ENCODE measurements around the gene ANXA2R. TPM values are rescaled to one million over a fixed set of nuclear protein-coding genes. Genes with fewer than 3 reads are reported as not detected.
A peak's percentile ranks its signal among the peaks of the same experiment; 100 is the strongest.
"Not testable (repeated sequence)": the region's sequence is repeated elsewhere in the genome, so short reads cannot be mapped to it uniquely, and the experiment has no call there.

The ANXA2R gene
- total RNA-seq, 2 experiments from 2014 or later: 45.6 to 48.9 TPM

DNA sequence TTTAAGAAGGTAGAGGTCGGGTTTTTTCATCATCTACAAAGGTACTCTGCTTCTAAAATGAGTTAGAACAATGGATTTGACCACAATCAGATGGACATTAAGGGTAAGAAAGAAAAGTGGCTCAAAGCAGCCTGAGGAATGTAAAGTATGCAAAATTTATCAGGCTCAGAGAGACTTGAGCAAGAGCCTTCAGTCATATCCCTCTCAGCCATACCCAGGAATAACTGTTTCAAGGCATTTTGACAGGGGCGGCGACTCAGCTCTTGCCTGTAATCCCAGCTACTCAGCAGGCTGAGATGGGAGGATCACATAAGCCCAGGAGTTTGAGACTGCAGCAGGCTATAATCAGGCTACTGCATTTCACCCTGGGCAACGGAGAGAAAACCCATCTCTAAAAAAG is 38.8 kb upstream of the ANXA2R start:
- POLR2A ChIA-PET: no interaction called here
- no peak for TF ChIP-seq CTCF (IDR thresholded peaks at IDR 0.05)

GRCh38 chr5:43077446-43078191 is 37.5 kb upstream of the ANXA2R start:
- CTCF ChIA-PET; H3K4me3 ChIP-seq (ENCODE audit: low read length); H3K4me3 Mint-ChIP-seq; POLR2A ChIA-PET; H3K27me3 Mint-ChIP-seq; H3K9me3 ChIP-seq (ENCODE audit: control insufficient read depth in 1 of 2, insufficient read depth in 1 of 2, low read length in 2 of 2); H3K27me3 ChIP-seq (ENCODE audit: control insufficient read depth in 1 of 2, insufficient read depth in 2 of 2, low read length in 2 of 2); H3K27ac ChIP-seq (ENCODE audit: low read depth in 1 of 2, low read length in 2 of 2); ATAC-seq (ENCODE audit: poor library complexity); H3K9me3 Mint-ChIP-seq; DNase-seq: not testable (repeated sequence)
- intact Hi-C loops (cut with DNase I, micrococcal nuclease): loop anchor here in 1 of 2 experiments (10.0 kb wide), 1 partner anchor 307 kb away; no protein-coding TSS in a partner anchor
- Histone ChIP-seq H3K36me3 (ENCODE audit: insufficient read depth, low read length) (peaks cover 48% of the 10 kb centered on the region), H3K4me1 (ENCODE audit: insufficient read depth, low read length) (peaks cover 21% of the 10 kb centered on the region)
- Mint-ChIP-seq H3K4me1 (ENCODE audit: low read depth) (peaks cover 28% of the 10 kb centered on the region), H3K27ac (peak overlapping the region; percentile 22), H3K36me3 (ENCODE audit: low read depth) (peaks cover 71% of the 10 kb centered on the region)

More for the DNA sequence above, 38.8 kb upstream of the ANXA2R start:
- Mint-ChIP-seq H3K36me3 (ENCODE audit: low read depth) (peaks cover 75% of the 10 kb centered on the region), H3K27me3 (no peaks in the 10 kb centered on the region), H3K9me3 (no peaks in the 10 kb centered on the region), H3K27ac (no peak overlapping the region), H3K4me3 (no peak overlapping the region), H3K4me1 (ENCODE audit: low read depth) (peaks cover 22% of the 10 kb centered on the region)
- Histone ChIP-seq H3K9me3 (ENCODE audit: control insufficient read depth in 1 of 2, insufficient read depth in 1 of 2, low read length in 2 of 2) (peaks cover 0 to 7% of the 10 kb centered on the region in 2 experiments), H3K27me3 (ENCODE audit: control insufficient read depth in 1 of 2, insufficient read depth in 2 of 2, low read length in 2 of 2) (no peaks in the 10 kb centered on the region), H3K4me1 (ENCODE audit: insufficient read depth, low read length) (peaks cover 13% of the 10 kb centered on the region), H3K36me3 (ENCODE audit: insufficient read depth, low read length) (peaks cover 48% of the 10 kb centered on the region), H3K27ac (ENCODE audit: low read depth in 1 of 2, low read length in 2 of 2) (no peak overlapping the region), H3K4me3 (ENCODE audit: low read length) (no peak overlapping the region)
- CTCF ChIA-PET: no interaction called here
- no peak for ATAC-seq (ENCODE audit: poor library complexity)
- intact Hi-C loops (cut with DNase I, micrococcal nuclease): loop anchor here in 1 of 2 experiments (10.0 kb wide), 1 partner anchor 306 kb away; no protein-coding TSS in a partner anchor
- no peak for DNase-seq

GRCh38 chr5:43075319-43076293 is 35.5 kb upstream of the ANXA2R start:
- Histone ChIP-seq H3K27ac (ENCODE audit: low read depth in 1 of 2, low read length in 2 of 2) (no peak overlapping the region), H3K4me1 (ENCODE audit: insufficient read depth, low read length) (peaks cover 26% of the 10 kb centered on the region), H3K9me3 (ENCODE audit: control insufficient read depth in 1 of 2, insufficient read depth in 1 of 2, low read length in 2 of 2) (no peaks in the 10 kb centered on the region), H3K27me3 (ENCODE audit: control insufficient read depth in 1 of 2, insufficient read depth in 2 of 2, low read length in 2 of 2) (no peaks in the 10 kb centered on the region), H3K36me3 (ENCODE audit: insufficient read depth, low read length) (peaks cover 50% of the 10 kb centered on the region), H3K4me3 (ENCODE audit: low read length) (no peak overlapping the region)
- H3K4me1 Mint-ChIP-seq (ENCODE audit: low read depth): peaks cover 37% of the 10 kb centered on the region
- intact Hi-C loops (cut with DNase I, micrococcal nuclease): loop anchor here in 1 of 2 experiments (2.0 to 10.0 kb wide), 2 partner anchors 231 to 309 kb away; no protein-coding TSS in a partner anchor
- H3K27me3 Mint-ChIP-seq: no peaks in the 10 kb centered on the region
- CTCF ChIA-PET: interaction anchor here (0.9 kb wide), 1 partner anchor 164 kb away, joined by 4 read pairs; no protein-coding TSS in a partner anchor
- no peaks in the 10 kb centered on the region for H3K9me3 Mint-ChIP-seq
- DNase-seq: no peak
- TF ChIP-seq CTCF (IDR thresholded peaks at IDR 0.05): no peak
- POLR2A ChIA-PET: interaction anchor here (1.4 kb wide), 1 partner anchor 10 kb away, joined by 4 read pairs; no protein-coding TSS in a partner anchor
- no peak for ATAC-seq (ENCODE audit: poor library complexity)
- peak overlapping the region; percentile 50 for H3K27ac Mint-ChIP-seq
- H3K36me3 Mint-ChIP-seq (ENCODE audit: low read depth): peaks cover 67% of the 10 kb centered on the region
- H3K4me3 Mint-ChIP-seq: no peak overlapping the region

Data from CD4-positive, alpha-beta T cell (primary cell).